Tongue (tissue), 2 donors: ENCODE data around the gene ATP5IF1. TPM values are rescaled to one million over a fixed set of nuclear protein-coding genes. Genes with fewer than 3 reads are reported as not detected.

Source experiments
- DNase-seq: peaks from one replicate; pipeline ENCODE4 v3.0.0-alpha.2; 2015
- total RNA-seq: library from RNA; depleted of rRNA; stranded (reverse); fragments of >200 nt; gene quantifications from one replicate; pipeline ENCODE4 v1.2.3, GENCODE V29; 2014

ATP5IF1 gene
- total RNA-seq, 1 donor from 2014 or later = 58.9 TPM

DNA sequence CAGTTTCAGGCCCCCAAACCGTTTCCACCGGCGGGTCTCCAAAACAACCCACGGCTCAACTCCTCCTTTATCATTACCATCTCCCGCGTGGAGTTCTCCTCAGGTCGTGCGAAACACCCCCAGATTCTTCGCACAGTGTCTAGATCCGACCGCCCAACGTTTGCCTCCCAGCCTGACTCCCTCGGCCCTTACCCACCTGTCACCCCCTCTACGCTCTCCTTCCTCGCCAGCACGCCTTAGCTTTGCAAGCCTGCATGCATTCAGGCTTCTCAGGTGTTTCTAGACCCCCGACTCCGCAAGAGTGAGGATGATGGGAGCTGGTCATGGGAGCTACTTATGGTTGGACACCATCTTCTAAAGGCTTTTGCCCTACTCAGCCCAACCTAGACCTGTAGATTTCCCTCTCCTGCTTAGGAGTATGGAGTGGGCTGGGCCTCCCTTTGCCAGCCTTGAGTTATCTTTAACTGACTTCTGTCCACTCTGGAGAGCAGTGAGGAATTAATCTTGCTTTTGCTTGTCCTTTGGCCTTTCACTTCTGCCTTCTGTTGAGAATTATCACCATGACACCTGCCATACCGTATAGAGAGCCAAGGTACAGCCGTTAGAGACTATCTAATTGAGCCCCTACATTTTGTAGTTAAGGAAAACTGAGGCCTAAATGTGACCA, 865 bp downstream of the ATP5IF1 start:
- DNase-seq = peak; percentile 14

DNA sequence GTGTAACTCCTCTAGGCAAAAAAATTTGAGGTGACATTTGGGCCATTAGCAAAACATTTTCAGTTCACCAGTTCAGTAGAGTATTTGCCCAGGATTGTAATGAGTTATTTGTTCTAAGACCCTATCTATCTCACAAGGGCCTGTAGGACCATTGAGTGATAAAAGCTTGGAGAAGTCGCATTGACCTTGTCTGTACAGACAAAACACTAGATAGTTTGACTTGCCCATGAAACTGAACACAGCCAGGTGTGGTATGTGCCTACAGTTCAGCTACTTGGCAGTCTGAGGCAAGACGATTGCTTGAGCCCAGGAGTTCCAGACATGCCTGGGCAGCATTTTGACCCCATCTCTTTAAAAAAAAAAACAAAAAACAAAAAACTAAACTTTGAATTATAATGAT, 3.1 kb downstream of the ATP5IF1 start:
- DNase-seq = no peak

DNA sequence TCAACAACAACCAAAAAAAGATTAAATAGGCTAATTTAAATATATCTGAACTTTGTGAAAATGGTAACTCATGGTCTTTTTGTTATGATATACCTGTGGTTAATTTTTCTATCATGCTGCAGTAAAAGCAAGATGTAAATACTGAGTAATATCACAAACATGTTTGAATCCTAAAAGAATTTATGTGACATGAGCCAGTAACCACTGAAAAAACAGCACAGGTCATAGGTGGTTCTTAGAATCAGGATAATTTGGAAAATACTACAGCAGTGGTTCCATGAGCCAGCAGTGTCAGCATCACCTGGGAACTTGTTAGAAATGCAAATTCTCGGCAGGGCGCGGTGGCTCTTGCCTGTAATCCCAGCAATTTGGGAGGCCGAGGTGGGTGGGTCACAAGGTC, 4.1 kb downstream of the ATP5IF1 start:
- no peak for DNase-seq

DNA sequence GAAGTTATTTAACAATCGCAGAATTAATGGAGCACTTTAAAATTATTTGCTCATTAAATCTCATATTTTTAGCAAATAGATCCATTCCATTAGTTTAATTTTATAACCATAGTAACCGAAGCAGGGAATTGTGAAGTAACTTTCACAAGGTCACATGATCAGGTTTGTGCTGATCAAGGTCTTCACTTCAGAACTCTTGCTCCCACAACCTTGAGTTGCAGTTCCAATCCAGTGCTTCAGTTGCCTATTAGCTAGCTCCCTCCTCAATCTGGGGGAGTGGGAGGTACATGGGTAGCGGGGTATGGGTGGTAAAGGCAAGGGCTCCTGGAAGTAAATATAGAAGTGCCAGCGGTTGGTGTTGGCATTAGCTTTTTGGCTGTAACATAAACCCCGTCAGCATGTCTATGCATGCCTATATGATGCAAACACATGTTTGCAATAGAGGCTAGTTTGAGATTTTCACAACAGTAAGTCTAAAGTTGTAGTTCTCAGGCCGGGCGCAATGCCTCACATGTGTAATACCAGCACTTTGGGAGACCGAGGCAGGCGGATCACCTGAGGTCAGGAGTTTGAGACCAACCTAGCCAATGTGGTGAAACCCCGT, 5.8 kb downstream of the ATP5IF1 start:
- DNase-seq = no peak

DNA sequence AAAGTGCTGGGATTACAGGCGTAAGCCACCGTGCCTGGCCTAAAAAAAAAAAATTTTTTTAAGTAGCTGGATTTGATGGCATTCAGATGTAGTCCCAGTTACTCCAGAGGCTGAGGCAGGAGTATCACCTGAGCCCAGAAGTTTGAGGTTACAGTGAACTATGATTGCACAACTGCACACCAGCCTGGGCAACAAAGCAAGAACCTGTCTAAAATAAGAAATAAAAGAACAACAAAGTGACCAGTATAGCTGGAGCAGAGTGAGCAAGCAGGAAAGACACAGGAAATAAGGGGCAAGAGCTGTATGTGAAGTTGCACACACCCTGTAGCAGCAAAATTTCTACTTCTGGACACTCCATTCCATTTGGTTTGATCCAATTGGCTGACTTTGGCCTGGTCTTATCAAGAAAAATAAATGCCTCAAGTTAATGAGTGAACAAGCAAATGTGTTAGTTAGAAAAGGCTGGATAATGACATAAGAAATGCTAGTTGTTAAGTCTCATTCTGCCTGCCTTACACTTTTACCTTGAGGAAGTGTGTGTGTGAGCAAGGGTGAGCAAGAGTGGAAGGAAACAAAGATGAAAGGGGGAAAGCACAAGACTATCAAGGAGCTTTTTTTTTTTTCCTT, 7.9 kb downstream of the ATP5IF1 start:
- no peak for DNase-seq

DNA sequence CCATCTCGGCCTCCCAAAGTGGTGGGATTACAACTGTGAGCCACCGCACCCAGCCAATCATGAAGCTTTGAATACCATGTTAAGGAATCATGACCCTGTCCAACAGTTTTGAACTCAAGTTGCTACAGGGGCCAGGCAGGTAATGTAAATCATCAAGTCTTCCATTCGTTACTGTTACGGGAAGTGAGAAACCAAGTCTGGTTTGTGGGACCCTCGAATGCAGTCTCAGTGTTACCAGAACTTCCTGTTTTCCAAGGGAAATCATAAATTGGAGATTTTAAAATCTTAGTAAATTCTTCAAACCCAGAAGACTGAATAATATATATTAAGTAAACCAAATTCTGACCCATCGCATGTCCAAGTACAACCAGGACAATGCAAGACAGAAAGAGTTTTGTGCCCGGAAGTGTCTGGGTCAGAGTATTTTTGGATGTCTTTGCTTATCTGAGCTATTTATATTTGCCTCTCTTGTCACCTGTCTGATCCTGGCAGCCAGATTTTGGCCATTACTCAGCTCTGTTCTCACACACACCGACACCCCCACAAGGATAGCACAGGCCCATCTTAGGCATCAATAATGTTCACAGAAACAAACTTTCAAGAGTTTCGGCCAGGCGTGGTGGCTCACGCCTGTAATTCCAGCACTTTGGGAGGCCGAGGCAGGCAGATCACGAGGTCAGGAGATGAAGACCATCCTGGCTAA, 8.8 kb downstream of the ATP5IF1 start:
- DNase-seq = peak; percentile 12

DNA sequence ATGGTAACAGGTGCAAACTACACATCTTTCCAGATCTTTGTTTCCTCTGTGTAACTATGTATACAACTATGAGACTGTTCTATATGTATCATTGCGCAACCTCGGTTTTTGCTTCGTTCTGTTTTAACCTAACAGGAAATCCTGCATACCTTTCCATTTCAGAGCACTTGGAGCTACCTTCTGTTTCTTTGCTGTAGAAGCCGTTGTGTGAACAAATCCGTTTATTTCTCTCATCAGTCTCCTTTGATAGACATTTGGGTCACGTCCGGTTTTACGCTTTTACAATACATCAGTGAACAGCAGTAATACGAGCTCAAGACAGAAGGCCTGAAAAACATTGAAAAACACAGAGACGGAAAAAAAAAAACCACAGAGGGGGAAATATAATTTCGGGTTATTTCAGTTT, 10.5 kb downstream of the ATP5IF1 start:
- peak; percentile 76 for DNase-seq

DNA sequence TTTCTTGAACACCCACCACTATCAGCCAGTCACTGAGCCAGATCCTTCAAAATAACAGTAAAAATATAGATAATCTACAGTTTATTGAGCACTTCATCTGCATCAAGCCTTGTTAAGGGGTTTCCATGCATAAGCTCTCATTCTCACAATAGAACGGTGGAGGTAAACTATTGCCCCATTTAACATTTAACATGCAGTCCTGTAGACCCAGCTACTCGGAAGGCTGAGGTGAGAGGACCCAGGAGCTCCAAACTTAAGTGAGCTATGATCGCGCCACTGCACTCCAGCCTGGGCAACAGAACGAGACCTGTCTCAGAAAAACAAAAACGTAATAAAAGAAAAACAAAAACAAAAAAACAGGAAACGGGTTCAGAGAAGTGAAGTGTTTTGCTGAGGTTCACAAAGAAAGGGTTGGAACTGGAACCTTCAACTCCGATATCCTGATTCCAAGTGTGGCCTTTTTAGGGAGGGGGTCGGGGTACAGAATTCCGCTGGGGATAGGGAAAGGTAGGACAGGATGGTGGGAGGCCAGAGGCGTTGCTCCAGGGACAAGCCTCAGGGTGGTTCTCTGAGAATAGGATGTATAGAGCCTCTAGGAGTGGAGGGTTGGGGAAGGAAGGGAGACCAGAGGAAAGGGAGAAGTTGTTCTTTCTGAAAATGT, 11.8 kb downstream of the ATP5IF1 start:
- no peak for DNase-seq

DNA sequence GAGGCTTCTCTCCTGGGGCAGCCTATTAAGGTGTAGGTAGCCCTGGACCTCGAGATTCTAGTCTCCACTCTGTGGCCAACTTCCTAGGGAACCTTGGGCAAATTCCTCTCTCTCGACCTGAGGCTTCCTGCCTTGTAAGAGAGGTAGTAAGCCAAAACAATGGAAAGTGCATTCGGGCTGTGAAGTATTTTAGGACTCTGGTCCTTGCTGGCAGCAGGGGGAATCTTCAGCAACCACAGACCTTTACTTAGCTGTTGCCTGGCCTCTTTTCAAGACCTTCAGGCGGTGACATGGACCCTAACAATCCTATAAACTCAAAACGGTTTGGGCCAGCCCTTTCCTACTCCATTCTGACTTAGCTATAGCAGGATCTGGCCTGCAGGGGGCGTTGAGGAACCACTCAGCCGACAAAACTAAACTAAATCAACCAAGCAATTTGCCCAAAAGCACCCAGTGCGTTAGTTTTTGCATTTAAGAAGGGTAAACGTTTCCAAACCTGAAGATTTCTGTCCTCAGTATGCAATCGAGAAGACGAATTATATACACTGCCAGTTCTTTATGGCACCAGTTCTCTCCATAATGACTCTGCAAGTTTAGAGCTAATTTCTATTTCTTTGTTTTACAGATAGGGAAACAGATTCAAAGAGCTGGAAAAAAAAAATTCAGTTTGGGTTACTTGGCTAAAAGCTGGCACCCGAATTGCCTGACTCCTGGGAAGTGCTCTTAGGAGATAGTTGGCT, 12.5 kb downstream of the ATP5IF1 start:
- DNase-seq = peak; percentile 91

DNA sequence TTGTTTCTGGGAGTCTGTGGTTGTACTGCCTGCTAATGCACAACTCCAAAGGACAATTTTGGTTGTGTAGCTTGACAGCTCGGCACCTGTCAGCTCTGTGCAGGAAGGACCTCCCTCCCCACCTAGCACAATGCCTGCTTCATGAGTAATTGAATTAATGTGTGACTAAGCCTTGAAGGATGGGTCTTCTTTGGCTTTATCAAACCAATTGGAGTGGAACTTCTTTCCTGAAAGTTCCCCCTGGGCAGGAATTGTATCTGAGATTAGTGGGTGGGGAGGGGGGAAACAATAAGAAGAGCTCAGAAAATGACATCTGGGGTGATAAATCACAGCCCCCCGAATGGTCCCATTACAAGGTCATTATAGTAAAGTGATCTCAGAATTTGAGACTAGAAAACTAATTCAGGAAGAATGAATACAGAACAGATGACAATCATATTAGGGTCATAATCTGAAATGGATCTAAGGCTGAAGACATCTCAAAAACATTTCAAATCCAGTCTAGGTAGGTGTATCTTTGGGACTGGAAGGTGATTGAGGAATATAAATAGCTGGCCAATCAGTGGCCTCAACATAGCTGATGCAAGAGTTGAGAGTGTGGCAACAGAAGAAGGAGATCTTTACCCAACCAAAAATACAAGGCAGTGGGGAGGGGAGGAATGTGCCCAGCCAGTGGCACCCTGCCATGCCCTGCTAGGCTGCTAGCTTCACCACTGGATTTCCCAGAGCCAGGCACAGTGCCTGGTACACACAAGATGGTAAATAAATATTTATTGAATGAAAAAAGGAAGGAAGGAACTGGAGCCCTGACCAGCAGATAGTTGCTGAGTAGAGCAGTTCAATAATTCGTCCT, 13.3 kb downstream of the ATP5IF1 start:
- peak; percentile 19 for DNase-seq

DNA sequence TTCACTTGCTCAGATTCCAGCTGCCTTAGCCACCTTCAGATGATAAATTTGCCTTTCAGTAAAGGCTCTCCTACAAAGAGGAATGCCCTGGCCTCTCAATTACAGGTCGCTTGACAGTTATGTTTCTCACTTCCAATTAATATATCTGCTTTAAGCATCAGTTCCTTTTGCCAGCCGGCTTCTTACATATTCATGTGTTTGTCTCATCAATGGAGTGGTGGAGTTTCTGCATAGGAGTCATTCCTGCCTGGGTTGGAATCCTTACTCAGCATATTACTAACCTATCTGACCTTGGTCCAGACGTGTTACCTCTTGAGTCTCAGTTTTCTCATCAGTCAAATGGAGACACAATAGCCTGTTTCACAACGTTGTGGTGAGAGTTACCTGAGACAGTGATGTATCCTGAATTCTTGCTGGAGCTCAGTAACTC, 14.0 kb downstream of the ATP5IF1 start:
- no peak for DNase-seq

DNA sequence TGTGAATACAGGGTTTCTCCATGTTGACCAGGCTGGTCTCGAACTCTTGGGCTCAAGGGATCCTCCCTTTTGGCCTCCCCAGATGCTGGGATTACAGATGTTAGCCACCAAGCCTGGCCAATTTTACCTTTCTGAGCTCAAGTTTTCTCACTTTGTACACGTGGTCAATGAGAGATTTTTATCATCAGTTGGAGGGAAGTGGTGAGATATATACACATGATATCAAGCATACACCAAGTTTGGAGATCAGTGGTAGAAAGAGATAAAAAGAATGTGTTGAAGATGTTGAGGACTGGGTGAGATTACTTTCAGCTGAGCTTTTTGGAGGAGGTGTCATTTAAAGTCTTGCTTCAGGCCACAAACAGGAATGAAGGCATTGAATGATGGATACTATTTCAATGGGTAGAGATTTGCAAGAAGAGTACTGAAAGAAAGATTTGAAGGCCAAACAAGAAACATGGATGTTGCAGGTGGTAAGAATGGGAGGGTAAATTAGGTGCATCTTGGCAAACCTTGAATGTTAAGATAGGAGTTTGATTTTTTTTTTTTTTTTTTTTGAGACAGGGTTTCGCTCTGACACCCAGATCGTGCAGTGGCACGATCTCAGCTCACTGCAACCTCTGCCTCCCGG, 20.4 kb downstream of the ATP5IF1 start:
- DNase-seq = no peak

DNA sequence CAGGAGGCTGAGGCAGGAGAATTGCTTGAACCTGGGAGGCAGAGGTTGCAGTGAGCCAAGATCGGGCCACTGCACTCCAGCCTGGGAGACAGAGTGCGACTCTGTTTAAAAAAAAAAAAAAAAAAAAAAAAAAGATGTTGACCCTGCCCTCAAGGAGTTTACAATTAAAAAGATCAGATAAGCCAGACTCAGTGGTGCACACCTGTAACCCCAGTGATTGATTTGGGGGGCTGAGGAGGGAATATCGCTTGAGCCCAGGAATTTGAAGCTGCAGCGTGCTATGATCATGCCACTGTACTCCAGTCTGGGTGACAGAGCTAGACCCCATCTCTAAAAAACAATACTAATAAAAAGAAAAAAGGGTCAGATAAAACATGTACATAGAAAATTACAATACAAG, 21.8 kb downstream of the ATP5IF1 start:
- no peak for DNase-seq

DNA sequence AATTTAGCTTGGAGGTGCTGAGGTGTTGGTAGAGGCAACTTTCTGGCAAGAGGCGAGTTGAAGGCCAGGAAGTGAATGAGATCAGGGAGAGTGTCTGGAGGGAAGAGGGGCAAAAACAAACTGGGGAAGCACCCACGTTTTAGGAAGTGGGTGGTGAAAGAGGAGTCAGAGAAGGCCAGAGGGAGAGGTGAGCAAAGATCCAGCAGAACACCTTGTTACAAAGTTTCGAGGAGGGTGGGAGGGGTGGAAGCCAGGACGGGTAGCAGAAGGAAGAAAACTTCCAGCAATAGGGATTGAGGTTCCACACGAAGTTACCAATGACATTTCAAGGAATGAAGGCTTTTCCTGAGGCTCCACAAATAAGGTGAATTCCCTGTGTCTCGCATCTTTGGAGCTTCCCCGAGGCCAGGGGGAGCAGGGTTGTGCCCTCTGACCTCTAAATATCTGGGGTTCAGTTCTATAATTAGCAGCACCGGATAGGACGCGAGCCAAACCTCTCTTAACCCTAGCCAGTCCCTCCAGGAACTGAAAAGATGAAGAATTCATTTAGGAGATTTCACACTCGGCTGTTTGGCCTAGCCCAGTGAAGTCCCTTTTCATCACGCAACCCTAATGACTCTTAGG, 22.8 kb downstream of the ATP5IF1 start:
- DNase-seq = no peak

DNA sequence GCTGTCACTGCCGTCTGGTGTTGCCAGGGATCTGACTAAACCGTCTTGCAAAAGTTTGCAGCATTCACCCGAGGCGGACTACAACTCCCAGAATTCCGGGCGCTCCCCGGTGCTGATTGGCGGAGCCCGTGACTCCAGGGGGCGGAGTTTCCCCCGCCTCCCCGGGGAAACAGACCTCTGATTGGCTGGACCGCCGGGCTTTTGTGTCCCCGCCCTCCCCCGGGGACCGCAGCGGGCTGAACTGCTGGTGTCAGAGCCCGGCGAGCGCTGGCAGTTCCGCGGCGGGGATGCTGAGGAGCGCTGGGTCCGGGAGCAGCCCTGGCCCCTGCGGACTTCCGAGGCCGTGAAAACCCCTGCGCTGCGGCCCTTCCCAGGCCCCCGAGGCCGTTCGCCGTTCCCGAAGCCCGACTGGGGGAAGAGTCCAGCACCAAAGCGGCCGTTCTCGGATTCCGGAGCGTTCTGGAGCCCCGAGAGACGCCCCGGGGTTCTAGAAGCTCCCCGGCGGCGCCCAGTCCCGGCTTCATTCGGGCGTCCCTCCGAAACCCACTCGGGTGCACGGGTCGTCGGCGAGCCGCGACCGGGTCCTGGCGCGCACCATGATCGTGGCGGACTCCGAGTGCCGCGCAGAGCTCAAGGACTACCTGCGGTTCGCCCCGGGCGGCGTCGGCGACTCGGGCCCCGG, 23.5 kb downstream of the ATP5IF1 start, which contains the start of gene SESN2:
SESN2 (plus strand) TSS at position 267 of the 682 bp plus-strand sequence; CDS start at position 597, 330 bp downstream.
- DNase-seq = peak; percentile 99

DNA sequence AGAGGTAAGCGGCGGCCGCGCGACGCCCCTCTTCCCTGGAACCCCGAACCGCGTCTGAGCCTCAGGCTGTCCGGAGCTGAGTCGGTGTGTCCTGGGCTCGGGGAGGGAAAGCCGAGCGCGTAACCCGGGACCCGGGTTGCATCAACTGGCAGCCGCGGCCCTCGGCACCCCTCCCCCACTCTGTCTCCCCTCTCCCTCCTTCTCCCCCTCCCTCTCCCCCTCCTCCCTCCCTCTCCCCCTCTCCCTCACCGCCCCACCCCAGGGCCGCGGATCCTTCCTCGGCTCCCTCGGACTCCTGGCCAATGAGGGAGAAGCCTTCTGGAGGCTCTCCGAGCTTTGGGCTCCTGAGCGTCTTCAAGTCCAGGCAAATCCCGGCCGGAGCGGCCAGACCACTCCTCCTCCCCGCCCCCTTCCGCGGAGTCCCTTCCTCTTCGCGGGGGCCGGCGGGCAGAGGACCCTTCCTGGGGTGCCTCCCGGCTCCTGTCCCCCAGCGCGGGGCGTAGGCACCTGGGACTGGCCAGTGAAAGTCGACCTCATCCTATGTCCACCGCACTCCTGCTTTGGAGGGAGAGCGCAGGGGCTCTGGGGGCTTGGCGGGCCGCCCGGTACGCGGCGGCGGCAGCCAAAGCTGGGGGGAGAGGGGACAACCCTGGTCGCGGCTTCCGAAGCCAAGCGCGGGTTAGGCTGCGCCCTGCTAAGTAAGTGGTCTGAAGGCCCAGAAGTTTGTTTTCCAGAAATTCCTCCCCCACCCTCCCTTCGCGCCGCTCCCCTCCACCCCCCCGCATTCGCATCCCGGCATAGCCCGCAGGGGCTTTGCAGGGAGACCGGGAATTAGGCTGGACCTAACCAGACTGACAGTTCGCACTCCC, 24.2 kb downstream of the ATP5IF1 start:
- peak; percentile 85 for DNase-seq

DNA sequence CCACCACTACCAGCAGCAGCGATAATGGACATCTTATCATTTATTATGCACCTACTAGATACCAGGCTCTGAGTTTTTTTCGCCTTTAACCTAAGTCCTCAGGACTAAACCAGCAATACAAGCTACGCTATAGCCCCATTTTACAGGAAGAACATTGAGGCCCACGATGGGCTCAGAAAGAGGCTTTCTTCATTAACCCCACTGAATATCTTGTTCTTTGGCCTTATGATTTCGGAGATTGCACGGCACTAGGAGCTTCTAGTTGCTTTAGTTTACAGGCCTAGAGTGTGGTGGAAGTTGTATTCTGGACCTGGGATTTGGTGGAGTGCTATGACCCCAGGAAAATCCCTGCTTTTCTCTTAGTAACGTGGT, 24.9 kb downstream of the ATP5IF1 start:
- no peak for DNase-seq

DNA sequence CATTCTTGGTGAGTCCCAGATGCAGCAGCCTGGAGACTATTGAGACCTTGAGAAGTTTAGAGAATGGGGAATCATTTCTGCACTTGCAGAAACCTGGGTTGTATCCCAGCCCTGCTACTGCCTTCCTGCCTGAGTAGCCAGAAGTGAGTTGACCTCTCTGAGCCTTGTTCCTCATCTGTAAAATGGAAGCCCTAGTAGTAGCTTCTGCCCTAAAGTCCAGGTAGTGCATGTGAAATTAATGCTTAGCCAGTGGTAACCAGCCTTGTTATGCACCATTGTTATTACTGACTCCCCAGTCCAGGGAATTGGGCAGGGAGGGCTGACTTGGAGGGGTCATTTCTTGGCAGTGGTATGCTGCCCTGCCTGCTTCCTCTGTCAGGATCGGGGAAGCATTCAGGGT, 29.0 kb downstream of the ATP5IF1 start:
- DNase-seq = no peak
